HG03066 (cell line): ENCODE data around the gene ARL8B.

ENCODE experiments used
- ATAC-seq: cut with Tn5 transposase; IDR thresholded peaks from one replicate; pipeline ENCODE4 v1.9.1; 2021; ENCODE audit warnings: low read depth; ENCODE audit not compliant: unreplicated experiment

ARL8B gene

DNA sequence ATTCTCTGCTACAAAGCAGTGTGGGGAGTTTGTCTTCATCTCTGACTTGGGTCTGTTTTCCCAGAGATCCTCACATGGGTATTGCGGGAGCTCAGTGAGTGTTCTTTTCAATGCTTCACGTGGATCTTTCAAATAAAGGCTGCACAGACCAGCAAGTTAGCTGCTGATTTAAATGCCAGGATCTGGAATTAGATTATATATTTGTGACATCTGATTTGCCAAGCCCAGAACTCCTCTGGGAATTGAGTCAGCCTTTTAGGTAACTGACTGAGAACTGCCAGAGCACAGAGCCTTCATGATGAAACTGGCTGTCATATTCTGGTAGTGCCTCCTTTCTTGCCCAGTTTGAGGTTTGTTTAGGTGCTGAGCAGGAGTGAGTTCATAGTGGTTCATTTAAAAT is 80.1 kb downstream of the ARL8B start:
- no peak for ATAC-seq

GRCh38 chr3:5205165-5205941 is 83.3 kb downstream of the ARL8B start:
- ATAC-seq, result peak; percentile 99

GRCh38 chr3:5210926-5211325 is 88.8 kb downstream of the ARL8B start:
- ATAC-seq, result no peak

DNA sequence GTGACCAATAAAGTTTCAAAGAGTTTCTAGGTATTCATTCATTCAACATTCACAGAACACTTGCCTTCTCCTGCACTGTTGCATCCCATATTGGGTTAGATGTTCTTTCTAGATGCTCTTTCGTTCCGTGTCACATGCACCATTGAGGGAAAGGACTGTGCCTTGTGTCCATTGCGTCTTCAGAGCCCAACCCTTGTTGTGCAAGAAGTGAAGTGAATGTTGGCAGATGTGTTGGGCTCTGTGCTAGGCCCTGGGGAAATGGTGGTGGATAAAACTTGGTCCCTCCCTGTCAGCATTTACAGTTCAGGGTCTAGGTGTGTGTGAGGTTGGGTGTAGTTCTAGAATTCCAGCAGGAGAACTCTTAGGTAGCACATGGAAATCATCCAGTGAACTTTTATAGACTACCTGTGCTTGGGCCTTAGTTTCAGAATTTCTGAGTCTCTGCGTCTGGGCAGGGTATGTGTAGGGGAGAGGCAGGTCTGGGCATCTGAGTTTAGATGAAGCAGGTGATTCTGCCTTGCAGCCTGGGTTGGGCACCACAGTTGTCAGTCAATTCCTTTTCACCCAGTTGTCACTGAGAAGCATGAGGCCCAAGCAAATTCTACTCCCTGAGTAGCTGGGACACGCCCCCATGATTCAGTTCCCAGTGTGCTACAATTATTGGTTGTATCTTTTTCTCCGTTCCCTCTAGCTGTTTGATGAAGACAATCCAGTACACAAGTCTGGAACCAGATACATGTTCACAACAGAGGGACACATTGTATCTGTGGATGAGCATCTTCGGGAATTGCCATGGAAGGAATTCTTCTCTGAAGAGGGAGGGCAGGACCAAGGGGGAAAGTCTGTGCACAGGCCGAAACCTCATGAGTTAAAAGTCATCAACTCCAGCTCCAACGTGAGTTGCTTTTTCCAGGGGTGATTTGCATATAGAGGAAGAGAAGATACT is 90.8 kb downstream of the ARL8B start:
- no peak for ATAC-seq

GRCh38 chr3:5213574-5213966 is 91.5 kb downstream of the ARL8B start:
- ATAC-seq, result no peak

GRCh38 chr3:5214352-5214751 is 92.3 kb downstream of the ARL8B start:
- ATAC-seq, result no peak

DNA sequence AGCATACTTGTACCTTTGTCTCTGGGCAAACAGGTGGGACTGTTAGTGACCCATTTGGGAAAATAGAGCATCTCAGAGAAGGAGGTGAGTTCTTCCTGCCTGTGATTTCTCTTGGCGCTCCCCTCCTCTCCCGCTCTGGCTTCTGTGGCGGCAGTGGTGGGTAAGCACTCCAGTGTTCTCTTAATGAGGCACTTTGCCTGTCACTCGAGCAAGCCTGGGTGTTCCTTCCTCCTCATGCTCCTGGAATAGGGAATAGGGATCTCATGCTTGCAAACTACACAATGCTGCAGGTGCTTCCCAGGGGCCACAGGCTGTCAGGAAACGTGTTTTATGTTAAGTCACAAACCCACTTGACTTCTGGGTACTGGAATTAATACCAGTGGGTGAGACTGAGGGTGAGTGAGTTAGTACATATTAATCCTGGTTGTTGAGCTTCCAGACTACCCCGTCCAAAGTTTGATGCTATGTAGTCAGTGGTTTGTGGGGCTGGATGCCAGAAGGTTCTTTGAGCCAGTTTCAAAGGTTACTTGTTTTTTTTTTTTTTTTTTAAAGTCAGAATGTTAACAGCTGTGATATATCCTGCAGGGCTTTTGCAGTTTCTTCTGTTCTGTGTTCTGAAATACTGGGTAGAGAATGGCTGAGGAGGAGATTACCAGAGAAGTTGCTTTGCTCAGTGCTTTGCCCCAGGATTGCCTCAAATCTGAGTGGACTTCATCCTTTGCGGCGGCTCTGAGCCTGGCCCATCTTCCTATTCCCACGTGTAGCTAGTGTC is 95.9 kb downstream of the ARL8B start:
- ATAC-seq, result no peak

DNA sequence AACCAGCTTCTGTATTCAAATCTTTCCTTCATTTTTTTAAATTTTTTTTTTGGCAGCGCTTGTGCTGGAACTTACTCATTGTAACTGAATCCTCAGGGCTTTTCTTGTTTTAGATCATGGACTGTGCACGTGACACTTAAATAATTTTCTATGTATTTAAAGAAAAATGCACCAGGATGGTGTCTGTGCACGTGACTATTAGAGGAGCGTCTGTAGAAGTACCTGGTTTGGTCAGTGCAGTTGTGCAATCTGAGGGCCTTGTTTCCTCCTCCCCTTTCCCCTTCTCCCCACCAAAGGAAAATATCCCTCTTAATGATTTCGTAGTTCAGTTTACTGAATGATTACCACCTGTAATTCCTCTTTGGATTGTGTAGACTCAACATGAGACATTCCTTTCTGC is 96.7 kb downstream of the ARL8B start:
- no peak for ATAC-seq

DNA sequence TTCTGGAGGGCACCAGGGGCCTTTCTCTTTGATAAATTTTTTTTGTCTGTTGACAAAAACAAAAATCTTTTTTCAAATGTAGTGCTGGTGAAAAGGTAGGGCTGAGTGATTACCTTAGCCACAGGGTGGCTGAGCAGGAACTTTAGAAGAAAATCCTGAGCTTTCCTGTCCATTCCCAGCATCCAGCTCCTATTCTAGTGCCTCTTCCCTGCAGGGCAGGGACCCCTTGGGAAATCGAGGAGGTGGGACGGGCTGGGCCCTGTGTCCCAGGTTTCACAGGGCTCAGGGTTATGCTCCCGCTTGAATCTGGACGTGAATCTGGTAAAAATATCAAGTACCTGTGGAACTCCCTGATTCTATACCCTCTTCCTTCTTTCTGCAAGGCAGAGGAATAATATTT is 97.1 kb downstream of the ARL8B start:
- ATAC-seq, result no peak

DNA sequence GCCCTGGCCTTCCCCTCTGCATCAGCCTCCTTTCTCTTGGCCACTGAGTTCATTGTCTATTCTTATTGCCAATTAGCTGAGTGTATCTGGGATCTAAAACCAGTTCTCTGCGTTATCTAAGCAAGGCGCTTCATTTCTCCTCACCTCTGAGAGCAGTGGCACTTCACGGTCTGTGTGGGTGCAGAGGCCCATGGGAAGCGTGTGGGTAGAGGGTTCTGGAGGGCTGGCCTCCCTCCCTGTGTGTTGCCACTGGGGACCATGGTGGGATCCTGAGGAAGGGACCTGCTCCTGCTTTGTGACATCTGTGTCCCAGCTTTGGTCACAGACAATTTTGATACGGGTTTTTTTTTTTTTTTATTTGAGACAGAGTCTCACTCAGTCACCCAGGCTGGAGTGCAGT is 98.1 kb downstream of the ARL8B start:
- ATAC-seq, result no peak

- ATAC-seq, result no peak
Measured at GRCh38 chr3:5220667-5221431, 98.8 kb downstream of the ARL8B start.

- no peak for ATAC-seq
Measured at GRCh38 chr3:5221701-5222100, 99.6 kb downstream of the ARL8B start.

DNA sequence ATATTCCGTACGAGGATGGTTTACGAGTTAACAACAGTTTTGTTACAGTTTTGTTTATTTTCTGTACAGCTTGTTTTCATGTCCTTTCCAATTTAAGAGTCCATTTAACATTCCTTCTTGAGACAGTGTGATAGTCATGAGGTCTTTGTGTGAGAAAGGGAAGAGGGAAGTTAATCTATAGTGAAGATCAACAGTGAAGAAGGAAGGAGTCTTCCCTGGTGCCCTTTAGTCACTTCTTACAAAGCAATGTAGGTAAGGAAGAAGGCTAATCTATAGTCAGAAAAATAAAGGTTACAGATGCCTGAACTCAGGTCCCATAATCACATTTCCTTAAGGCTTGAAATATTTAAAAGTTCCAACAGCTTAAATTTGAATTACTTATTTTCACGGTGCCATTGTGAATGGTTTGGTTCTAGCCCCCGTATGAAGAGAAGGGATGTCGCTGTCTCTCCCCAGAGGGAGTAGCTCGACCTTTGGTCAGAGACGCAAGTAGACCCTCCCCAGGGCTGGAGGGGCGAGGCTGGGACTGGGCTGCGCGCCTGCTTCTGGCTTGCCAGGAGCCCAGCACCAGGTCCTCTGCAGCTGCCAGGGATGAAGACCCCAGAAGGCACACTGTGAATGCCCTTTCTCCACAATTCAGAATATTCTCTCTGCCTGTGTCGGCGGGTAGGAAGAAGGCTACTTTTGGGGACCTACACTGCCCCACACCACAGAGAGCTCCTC is 100.4 kb downstream of the ARL8B start:
- no peak for ATAC-seq

- no peak for ATAC-seq
Measured at GRCh38 chr3:5226783-5227182, 104.7 kb downstream of the ARL8B start.

GRCh38 chr3:5227812-5228211 is 105.7 kb downstream of the ARL8B start:
- ATAC-seq, result no peak

GRCh38 chr3:5229414-5229813 is 107.3 kb downstream of the ARL8B start:
- no peak for ATAC-seq
